GM21576 (cell line): ENCODE data around the gene PLEKHG3.

Source experiments
- ATAC-seq: cut with Tn5 transposase; IDR thresholded peaks from one replicate; pipeline ENCODE4 v1.9.1; 2021; ENCODE audit warnings: mild to moderate bottlenecking, moderate library complexity; ENCODE audit not compliant: unreplicated experiment

PLEKHG3 gene

DNA sequence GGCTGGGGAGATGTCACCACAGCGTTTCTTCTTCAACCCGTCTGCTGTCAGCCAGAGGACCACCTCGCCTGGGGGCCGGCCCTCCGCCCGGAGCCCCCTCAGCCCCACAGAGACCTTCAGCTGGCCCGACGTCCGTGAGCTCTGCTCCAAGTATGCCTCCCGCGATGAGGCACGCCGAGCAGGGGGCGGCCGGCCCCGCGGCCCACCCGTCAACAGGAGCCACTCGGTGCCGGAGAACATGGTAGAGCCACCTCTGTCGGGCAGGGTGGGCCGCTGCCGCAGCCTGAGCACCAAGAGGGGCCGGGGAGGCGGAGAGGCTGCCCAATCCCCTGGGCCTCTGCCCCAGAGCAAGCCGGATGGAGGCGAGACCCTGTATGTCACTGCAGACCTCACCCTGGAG is 38.8 kb downstream of the PLEKHG3 start:
- no peak for ATAC-seq

DNA sequence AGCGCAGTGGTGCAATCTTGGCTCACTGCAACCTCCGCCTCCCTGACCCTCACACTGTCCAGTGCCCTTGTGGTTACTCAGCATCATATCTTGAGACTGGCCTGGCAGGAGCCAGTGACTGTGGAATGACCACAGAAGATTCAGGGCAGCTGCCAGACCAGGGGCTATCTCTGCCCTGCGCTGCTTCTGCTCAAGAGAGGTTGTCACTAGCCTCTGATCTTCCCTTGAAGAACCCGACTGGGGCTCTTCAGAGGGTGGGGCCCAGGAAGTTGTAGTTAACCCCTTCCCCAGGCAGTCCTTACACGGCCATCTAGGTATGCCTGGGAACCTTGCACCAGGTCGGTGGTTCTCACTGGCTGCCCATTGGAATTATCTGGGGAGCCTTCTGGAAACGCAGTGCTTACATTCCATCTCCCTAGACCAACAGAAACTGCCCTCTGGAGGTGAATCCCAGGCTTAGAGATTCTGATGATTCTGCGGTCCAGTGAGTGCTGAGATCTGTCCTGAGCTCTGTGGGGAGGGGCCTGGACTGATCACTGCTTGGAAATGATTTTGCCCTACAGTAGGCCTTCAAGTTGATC is 41.4 kb downstream of the PLEKHG3 start:
- ATAC-seq = no peak

DNA sequence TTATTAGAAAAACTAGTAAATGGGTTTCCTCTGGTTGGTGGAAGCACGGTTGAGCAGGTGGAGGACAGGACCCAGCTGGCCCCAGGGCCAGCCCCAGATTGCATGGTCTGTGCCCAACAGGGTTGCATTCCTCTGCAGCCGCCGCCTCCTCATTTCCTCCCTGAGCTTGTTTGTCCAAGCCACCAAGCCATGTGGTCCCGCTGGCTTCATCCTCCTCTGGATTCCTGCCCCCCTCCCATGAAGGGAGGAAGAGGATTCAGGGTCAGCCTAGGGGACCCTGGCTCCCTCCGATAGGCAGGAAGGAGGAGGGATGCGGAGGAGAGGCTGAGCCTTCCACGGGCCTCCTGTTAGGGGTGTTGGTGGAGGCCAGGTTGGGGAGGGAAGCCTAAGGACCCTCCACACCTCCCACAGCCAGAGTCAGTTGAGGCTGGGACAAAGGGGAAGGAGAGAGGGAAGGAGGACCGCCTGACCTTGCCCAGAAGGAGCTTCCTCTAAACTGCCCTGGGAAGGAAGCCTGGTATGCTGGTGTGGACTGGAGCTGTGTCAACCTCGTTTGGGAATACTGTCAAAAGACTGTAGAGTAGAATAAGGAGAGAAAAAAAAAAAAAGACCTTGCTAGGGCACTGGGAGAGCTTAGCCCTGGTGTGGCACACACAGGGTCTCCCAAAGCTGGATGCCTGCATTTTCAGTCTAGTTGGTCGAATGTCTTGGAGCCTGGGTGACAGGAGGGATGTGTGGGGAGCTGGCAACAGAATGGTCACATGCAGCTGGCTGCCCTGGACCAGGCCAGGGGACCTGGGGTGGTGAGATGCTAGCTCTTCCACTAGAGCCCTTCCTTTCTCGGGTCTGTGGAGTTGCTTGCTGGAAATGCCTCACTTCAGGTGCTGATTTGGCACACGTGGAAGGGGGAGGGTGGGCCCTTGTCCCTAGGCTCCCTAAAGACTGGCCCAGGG is 42.4 kb downstream of the PLEKHG3 start:
- no peak for ATAC-seq

DNA sequence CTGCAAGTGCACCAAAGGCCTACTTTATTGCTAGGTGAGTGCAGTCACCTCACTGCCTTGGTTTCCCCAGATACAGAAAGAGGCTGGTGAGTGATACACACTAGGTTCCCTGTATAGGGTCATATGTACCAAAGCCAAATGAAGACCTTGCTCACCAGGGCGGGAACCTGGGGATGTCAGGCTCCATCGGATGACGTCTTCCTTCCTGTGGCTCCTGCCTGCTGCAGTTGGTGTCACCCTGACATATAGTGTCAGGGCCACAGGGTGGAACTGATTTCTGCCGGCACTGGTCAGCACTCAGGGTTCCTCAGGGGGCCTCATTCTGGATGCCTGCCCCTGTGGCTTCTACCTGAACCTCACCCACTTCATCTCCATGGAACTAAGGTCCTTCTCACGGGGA is 43.1 kb downstream of the PLEKHG3 start:
- ATAC-seq = no peak

DNA sequence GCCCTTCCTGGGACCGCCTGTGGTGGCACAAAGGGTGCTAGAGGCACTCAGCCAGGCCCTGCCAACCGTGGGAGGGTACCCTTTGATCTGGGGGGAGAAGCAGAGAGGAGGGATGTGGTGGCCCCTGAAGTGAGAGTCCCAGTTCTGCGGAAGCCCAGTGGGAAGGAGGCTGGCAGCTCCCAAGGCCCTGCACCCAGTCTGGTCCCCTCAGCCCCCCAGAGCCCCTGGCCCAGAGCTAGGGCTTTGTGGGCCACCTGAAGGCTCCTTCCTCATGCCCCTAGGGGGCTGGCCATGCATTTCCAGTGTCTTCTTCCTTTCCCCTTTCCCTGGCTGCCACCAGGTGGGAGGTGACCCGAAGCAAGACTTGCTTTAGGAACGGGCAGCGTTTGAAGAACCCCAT is 44.3 kb downstream of the PLEKHG3 start:
- no peak for ATAC-seq

DNA sequence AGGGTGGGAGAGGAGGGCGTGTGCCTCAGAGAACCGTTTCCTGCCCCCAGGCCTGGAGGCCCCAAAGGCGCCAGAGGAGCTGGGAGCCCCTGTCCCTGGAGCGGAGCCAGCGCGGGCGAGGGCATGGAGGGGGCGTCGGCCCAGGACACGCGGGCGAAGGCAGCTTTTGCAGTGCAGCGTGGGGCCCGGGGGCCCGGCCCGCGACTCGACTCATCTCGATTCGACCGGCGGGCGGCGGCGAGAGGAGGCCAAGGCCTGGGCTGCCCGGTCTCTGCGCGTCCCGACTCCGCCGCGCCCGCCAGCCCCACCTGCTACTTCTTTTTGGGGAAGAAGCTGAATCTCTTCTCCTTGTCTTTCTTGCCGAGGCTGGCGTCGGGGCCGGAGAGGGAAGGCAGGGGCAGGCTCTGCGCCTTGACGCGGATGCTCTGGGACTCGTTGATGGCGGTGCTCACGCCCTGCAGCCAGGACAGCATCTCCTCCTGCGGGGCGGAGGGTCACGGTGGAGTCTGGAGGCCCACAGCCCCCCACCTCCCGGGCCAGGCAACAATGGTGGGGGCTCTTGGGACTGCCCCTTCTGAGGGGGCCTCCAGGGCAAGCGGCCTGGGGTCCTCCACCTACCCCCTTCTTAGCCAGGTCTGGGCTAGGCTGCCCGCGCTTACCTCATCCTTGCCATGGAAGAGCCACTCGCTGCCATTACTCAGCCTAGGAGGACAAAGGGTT is 44.9 kb downstream of the PLEKHG3 start:
- ATAC-seq = no peak

DNA sequence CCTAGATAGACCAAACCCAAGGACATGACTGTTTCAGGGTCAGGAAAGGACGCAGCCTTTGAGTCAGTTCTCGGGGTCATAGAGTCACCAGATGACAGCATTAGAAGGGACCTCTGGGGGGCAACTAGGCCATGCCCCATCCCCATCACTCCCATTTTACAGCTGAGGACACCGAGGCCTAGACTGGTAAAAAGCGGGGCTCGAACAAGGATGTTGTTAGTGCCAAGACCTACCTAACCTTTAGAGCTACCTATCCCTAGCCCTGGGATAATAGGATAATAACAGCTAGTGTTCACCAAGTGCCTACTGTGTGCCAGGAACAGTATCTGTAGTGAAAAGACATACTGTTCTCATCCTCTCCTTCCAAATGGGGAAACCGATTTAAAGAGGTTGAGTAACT is 48.7 kb downstream of the PLEKHG3 start:
- no peak for ATAC-seq

DNA sequence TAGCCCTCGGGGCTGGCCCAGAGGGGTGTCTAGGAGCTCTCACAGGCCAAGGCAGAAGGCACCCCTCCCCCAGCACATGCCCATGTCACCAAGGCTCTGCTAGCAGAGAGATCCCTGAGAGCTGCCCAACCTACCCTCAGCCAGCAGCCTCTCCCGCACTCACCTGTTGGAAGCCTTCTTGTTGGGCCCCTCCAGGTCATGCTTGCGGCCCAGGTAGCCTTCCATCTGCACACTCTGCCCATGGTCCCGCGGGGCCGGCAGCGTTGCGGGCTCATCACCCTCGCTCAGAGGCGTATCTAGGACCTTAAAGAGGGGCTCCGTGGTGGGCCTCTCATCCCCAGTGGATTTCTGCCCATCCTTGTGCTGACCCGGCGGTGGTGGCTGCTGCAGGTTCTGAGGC is 49.1 kb downstream of the PLEKHG3 start:
- no peak for ATAC-seq

DNA sequence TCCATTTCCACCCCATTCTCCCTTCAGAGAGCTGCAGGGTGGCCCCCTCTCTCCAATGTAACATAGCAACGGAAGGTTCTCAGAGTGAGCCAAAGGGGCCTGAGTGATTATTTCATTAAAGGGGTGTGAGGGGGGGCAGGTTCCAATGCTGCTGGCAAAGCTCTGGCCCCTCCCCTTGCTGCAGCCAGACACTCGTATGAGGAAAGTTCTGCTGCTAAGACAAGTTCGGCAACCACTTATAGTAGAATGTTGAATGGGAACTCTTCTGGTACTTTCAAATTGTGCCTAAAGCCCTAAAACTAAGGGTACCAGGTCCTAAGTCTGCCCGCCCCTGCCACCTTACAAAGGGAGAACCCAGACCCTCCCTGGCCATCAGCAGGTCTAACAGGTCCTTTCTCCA is 49.8 kb downstream of the PLEKHG3 start:
- no peak for ATAC-seq

DNA sequence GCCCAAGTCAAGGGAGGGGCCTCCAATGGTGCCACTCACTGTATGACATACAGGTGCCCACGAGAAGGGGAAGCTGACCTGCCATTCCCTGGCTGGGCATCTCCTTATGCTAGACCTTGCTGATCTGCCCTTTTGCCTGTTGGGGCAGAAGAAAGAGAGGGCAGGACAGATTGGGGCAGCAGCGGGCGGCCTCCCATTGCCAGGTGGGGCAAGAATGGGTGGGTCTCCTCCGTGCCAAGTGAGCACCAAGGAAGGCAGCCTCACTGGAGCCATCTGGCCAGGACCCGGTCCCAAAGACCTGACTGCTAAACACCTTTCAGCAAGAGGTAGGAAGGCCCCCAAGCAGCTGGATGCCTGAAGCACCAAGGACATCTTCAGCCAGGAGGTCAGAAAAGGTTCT is 50.5 kb downstream of the PLEKHG3 start:
- no peak for ATAC-seq

DNA sequence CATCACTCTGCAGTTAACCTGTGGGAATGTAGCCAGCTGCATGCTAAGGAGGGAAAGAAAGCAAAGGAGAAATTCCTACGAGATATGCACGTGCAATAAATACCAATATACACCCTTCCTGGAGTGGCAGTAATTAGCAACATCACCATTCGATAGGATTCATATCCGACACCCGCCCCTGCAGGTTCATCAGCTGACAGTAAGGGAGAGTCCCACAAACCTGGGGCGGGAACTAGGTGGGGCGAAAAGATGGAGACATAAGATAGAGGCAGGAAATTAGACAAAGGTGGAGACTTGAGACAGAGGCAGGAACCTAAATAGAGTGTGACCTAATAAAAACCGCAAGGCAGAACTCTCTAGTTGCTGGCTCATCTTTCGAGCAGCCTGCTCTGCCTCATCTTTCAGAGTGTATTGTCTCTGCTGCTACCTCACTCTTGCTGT is 51.6 kb downstream of the PLEKHG3 start:
- ATAC-seq = no peak

DNA sequence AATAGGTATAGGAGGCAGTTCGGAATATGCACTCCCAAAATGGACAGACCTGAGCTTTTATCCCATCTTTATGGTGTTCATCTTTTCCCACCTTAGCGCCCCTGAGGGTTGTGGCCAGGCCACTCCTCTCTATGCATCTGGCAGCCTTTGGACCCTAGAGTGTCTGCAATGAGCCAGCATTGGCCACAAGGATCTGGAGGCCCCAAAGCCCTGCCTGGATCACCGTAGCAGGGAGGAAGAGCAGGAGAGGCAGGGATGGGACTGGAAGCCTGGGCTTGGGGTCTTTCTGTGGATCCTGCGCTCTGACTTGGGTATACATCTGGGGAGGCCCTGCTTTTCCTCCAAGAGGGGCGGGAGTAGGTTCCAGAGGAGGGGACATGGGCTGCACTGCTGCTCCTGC is 52.5 kb downstream of the PLEKHG3 start:
- ATAC-seq = no peak

DNA sequence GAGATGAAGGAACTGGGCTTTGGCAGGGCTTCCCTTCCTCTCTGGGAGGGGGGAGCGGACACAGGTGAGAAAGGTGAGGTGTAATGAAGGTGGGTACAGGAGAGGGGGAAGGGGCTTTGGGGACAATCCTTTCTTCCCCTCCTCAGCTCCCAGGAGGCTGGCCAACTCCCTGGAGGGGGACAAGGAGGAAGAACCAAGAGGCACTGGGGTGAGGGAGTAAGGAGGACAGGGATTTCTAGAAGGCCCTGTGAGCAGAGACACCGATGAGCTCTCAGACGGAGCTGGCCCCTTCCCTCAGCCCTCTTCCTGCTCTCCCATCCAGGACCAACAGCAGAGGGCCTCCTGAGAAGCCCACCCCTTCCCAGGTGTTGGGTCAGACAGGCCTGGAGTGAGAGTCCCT is 53.4 kb downstream of the PLEKHG3 start:
- no peak for ATAC-seq

DNA sequence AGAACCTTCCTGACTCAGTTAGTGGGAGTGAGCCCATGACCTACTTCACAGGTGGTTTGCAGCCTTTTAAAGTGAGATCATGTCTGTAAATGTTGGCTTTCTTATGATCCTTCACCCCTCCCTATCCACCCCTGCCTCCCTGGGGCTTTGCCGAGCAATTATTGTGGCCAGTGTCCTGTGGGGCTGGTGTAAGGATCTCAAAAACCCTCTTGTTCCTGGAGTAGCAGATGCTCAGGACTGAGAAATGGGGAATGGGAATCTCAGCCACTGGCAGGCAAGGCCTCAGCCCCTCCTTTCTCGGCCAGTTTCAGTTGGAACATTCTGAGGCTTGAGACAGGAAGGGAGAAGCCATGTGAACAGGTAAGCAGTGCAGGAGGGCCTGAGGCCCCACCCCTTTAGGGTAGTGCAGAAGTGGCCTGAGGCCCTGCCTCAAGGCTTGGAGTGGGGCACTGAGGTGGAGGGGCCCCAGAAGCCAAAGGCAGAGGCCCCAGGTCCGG is 53.8 kb downstream of the PLEKHG3 start:
- no peak for ATAC-seq

DNA sequence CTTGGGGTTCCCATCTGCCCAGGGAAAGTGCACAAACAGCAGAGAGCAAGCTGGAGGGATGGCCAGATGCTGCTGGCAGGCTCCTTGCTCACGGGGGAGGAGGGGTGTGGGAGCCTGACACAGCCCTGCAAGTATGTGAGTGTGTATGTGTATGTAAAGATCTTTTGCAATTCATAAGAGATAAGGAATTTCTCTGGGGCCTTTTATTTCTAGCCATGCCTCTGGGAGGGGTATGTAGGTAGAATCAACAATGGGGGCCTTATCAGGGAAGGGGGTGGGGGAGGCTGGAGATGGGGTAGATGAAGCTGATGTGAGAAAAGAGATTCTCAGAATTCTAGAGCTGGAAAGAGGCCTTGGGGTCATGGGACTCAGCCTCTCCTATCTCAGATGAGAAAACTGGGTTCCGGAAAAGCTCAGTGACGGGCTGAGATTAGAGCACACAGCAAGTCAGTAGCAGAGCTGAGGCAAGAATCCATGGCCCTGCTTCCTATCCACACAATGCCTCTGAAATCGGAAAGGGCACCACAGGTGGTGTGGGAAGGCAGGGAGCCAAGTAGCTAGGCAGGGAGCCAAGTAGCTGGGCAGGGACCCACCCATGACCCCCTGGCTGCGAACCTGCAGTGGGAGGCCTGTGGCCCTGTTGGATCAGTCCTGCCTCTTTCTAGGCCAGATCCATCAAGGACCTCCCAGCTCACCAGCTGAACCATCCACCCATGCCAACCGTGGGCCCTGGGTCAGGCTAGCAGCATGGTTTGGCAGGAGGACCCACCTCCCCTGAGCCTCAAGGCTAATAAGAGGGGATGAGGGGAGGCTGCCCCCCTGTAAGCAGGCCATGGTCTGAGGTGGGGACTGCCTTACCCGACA is 54.7 kb downstream of the PLEKHG3 start:
- ATAC-seq = no peak

DNA sequence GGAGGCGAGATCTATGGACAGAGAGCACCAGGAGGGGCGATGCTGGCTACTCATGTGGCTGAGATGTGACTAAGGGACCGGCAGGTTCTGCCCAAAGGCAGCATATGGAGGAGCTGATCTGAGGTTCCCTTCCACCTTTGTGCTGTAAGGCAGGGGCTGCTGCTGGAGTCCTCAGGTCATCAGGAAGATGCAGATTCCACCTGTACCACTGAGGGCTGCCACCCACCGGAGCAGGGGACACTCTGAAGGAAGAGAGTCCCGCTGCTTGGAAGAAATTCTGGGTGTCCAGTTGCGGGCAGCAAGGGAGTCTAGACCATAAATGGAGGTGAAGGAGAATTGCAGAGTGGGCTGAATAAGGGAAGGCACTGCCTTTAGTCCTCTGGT is 55.3 kb downstream of the PLEKHG3 start:
- no peak for ATAC-seq

DNA sequence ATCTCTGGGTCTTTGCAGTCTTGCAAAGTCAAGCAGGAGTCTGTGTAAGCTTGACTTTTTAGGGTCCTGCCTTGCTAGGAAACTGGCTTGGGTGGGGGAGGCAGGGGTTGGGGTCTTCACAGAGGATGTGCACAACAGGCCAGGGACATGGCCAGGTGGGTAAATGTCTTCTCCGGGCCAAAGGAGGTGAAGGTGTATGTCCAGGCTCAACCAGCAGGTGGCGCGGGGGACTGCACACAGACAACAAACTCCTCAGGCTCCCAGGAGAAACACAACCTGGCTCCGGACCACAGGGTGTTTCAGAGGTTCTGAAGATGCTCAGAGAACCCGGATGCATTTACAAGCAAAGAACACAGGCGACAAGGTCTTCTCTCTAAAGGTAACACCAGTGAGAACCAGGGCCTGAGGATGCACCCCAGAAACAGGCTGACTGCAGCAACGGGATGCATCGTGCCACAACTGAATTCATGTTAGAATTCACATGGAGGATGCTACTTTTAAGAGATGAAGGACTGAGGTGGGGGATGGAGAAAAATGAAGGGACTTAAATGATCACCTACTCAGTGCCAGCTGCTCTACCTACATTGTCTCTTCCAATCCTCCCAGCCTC is 56.0 kb downstream of the PLEKHG3 start:
- ATAC-seq = no peak

DNA sequence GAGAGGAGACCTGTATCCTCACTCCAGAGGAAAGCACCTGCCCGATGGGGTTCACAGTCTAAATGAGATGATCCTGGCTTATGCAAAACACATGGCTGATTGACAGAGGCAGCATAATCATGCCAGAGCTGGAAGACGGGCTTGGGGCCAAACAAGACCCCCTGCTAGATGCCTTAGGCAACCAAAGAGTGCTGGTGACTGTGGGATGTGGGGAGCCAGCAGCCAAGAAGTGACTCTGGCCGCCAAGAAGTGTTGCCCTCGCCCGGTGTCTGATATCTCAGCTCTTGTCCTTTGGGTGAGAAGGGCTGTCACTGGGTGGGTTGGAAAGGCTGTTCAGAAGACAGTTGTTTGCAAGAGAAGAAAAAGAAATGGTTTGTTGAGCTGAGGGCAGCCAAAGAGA is 56.7 kb downstream of the PLEKHG3 start:
- ATAC-seq = no peak

DNA sequence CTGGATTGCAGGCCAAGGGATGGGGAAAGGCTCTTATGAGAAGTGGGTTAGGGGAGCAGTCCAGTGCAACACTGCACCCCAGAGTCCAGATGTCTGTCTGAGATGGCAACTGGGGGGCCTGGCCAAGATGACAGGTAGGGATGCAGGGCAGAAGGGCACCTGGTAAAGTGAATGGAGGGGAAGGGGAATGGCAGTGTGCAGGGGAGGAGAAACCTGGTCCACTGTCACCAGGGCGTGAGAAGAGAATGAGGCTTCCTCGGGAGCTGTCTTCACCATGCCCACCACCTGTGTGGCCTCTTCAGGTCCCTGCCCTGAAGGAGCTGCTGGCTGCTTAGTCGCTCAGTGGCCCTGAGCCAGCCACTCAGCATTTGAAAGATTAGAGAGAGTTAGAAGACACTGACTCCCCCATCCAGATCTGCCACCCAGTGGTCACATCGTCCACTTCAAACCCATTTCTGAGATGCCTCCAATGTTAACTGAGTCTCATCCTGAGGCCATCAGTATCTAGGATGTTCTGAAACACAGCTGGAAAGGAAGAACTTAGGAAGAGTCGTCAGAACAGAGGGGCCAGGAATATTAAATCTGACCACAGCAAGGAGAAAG is 57.3 kb downstream of the PLEKHG3 start:
- ATAC-seq = no peak
